Mononuclear cell (primary cell): ENCODE data around the gene HS2ST1. TPM values are rescaled to one million over a fixed set of nuclear protein-coding genes. Genes with fewer than 3 reads are reported as not detected.

ENCODE experiments used
- H3K27me3 ChIP-seq: 2 replicates; pipeline ENCODE4 v1.6.0; 2011; ENCODE audit warnings: low read length, control low read depth; ENCODE audit not compliant: insufficient read depth
- H3K4me1 ChIP-seq: 2 replicates; pipeline ENCODE4 v1.5.1; 2011; ENCODE audit warnings: mild to moderate bottlenecking, low read length, control low read depth; ENCODE audit not compliant: insufficient read depth
- H3K4me3 ChIP-seq: 2 replicates; pipeline ENCODE4 v1.5.1; 2011; ENCODE audit warnings: mild to moderate bottlenecking, low read length, moderate library complexity
- H3K9me3 ChIP-seq: 2 replicates; pipeline ENCODE4 v1.5.1; 2011; ENCODE audit warnings: low read depth, mild to moderate bottlenecking, control low read depth, low read length
- total RNA-seq: library from RNA; depleted of rRNA; stranded (reverse); fragments of >200 nt; gene quantifications from one replicate; pipeline ENCODE4 v1.2.3, GENCODE V29; 2012

HS2ST1 gene
- total RNA-seq, 1 donor = 7.5 TPM

DNA sequence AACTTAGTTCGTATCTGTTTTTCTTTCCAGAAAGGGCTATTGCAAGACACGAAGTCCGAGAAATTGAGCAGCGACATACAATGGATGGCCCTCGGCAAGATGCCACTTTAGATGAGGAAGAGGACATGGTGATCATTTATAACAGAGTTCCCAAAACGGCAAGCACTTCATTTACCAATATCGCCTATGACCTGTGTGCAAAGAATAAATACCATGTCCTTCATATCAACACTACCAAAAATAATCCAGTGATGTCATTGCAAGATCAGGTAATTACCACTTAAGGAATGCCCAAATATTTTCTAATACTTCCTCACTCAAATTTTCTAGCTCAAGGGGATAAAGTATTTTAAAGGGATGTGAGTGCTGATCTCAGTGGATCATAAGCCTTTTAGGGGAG lies 158.5 kb downstream of the HS2ST1 start:
- Histone ChIP-seq H3K9me3 (no peaks in the 10 kb centered on the region), H3K27me3 (no peaks in the 10 kb centered on the region), H3K4me3 (no peak overlapping the region), H3K4me1 (no peaks in the 10 kb centered on the region)

DNA sequence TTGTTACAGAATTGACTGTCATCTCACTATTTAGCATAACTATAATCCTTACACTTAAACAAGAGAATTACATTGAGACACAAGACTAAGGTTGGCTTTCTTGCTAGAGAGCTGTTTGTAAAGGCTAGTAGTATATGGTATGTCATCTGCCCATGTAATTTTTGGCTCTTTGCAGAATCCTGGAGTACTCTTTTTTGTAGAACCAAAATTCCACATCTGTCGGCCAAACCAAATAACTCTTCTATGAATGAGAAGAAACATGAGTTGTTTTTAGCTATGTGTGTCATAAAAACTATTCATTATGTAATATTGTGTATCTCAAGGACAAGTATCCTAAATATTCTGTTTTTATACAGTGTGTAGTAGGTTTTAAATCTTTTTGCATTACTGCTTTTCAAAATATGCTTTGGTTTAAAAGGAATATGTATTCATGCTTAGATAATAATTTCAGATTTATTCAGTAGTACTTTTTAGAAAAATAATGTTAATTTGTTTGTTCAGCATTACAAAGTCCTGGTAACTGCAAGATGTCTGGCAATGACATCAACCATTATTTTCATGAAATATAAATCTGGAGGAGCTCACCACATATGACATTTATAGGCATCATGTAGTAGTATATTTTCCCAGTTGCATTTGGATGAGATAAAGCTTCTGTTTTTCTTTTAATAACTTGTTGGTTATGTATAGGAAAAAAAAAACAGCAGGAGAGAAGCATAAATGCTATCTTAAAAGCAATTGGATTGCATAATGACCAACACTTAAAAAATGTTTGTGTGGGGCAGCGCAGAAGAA lies 159.8 kb downstream of the HS2ST1 start:
- H3K27me3 ChIP-seq = no peaks in the 10 kb centered on the region
- H3K4me3 ChIP-seq = no peak overlapping the region
- H3K4me1 ChIP-seq = no peaks in the 10 kb centered on the region
- H3K9me3 ChIP-seq = no peaks in the 10 kb centered on the region

DNA sequence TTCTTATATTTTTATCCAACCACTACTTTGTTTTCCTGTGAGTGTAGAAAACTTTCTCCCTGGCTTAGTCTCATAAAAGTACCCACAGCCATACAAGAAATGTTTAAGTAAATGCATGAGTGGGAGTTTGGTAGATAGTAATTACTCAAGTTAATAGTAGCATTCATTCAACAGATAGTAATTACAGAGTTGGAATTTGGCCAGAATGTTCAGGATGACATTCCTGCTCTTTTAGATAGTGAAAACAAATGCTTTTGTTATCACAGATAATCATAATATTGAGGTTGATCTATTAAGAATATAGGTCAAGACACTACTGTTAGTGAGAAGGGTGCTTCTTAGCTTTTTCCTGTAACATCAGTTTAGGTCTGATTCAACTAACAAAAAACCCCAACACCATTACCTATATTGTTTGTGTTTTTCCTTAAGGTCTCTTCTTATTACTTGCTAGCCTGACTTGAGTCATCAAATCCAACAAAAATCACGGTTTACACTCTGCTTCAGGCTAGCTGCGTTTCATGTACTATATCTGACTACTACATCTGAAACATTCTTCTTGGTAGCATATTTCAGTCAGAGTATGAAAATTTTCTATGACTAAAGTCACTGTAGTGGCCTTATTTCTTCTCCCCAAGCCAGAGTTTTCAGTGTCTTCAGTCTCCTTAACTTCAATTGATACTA lies 163.7 kb downstream of the HS2ST1 start:
- no peaks in the 10 kb centered on the region for H3K4me1 ChIP-seq

DNA sequence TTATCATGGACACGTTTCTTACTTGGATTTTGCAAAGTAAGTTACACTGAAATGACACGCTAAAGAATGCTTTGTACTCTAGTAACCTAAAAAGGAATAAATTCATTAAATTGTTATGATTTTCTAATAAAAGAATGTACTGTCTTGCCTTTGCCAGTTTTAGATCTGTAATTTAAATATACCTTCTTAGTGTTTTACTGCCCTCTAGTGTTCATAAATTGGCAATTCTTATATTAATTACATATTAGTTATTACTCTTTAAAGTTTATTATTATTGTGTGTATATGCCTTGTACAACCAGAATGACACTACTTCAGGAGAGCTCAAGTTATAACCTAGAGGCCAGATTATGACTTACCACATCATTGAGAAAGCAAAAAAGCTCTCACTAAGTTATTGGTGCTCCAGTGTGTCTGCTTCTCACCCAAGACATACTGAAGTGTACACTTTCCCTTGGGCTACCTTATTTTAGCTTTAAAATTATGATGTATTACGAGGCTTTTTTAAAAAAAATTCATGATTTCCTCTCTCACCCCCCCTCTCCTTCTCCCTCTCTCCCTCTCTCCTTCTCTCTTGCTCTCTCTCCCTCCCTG lies 169.9 kb downstream of the HS2ST1 start:
- Histone ChIP-seq H3K9me3 (no peaks in the 10 kb centered on the region), H3K27me3 (no peaks in the 10 kb centered on the region), H3K4me1 (no peaks in the 10 kb centered on the region), H3K4me3 (no peak overlapping the region)

More for the DNA sequence above, 163.7 kb downstream of the HS2ST1 start:
- Histone ChIP-seq H3K4me3 (no peak overlapping the region), H3K27me3 (no peaks in the 10 kb centered on the region), H3K9me3 (no peaks in the 10 kb centered on the region)

DNA sequence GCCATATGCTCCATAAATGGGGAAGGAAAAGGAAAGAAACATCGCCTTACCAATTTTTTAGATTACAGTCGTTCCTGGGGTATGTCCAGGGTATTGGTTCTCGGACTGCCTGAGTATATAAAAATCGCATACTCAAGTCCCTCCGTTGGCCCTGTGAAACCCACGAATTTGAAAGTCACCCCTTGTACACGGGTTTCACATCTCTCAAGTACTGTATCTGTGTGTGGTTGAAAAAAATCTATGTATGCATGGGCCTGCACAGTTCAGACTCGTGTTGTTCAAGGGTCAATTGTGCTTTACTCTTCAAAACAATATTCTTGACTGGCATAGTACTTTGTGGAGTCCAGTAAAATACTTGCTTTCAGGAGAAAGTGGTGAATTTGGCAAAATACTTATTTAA lies 171.7 kb downstream of the HS2ST1 start:
- Histone ChIP-seq H3K4me3 (no peak overlapping the region), H3K9me3 (no peaks in the 10 kb centered on the region), H3K4me1 (no peaks in the 10 kb centered on the region)

DNA sequence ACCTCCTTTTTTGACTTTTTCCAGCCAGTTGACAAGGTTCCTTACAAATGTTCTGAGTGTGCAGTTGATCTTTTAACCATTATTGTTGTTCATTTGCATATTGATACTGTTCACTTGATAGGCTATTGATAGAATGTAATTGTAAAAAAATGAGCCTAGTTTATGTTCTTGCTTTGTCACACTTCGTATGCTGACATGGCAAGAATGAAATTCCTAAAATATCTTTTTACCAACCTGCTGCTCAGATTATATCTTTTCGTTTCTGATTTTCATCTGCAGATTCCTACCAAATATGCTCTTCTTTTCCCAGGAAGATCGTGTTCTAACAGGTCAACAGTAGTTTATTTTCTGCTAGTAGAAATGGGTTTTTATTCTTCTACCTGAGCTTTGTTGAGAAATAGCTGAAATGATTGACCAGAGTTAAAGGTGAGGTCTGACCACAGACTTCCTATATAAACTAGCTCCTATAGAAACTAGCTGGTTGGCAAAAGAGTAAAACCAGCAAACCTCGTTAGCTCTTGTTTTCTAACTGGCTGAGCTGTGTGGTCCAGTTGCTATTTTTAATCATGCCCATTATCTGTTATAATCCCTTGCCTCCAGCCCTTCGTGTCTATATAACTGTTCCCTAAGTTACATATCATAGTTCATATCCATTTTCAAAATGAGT lies 174.8 kb downstream of the HS2ST1 start:
- Histone ChIP-seq H3K9me3 (no peaks in the 10 kb centered on the region), H3K4me1 (no peaks in the 10 kb centered on the region), H3K4me3 (no peak overlapping the region), H3K27me3 (no peaks in the 10 kb centered on the region)

More for the DNA sequence above, 171.7 kb downstream of the HS2ST1 start:
- no peaks in the 10 kb centered on the region for H3K27me3 ChIP-seq

DNA sequence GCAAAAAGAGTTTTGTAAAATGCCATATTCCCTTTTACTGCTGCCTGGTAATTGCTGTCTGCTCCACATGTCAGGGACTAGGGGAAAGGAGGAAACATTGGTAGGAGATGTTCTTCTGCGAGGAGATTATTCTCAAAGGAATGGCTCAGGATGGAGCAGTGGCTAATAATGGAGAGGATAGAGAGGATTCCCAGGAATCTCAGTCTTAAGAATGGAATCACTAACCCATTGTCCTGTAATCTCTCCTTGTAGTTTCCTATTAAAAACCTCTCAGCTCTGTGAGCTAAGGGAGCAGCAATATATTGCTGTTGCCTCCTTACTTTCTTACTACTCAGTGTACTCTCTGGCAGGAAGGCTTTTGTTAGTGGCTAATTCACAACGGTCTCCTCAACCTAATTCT lies 175.4 kb downstream of the HS2ST1 start:
- no peaks in the 10 kb centered on the region for H3K9me3 ChIP-seq

DNA sequence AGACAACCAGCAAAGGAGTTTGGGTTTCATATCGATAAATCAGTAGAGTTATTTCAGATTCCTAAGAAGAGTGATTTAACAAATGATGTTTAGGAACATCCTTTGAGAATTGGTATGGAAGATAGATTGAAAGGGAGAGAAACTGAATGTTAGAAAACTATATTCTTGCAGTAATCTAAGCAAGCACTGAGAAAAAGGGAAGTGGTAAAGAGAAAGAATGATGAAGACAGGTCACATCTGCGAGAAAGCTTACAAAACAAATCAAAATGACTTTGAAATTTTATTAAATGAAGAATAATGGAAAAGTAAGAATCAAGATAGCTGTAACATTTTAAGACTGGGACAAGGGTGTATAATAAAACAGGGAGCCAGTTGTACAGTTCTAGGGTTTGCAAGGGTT lies 177.0 kb downstream of the HS2ST1 start:
- Histone ChIP-seq H3K4me1 (no peaks in the 10 kb centered on the region), H3K4me3 (no peak overlapping the region), H3K27me3 (no peaks in the 10 kb centered on the region), H3K9me3 (no peaks in the 10 kb centered on the region)

More for the DNA sequence above, 175.4 kb downstream of the HS2ST1 start:
- Histone ChIP-seq H3K4me1 (no peaks in the 10 kb centered on the region), H3K4me3 (no peak overlapping the region), H3K27me3 (no peaks in the 10 kb centered on the region)

DNA sequence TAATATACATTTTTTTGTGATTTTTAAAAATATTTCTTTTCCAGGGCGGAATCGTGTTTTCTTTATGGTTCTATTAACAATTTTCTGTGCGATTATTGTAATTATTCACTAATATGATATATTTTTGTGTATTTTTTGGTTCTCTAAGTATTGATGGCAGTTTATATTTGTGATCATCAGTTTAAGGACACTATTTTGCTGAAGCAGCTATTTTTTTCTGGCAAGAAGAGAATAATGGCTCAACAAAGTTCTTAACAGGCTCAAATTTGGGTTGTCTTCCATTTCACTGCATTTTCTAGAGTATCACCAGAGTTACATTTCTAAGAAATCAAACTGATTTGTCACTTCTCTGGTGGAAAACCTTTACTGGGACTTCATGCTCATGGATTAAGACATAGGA lies 178.4 kb downstream of the HS2ST1 start:
- Histone ChIP-seq H3K9me3 (no peaks in the 10 kb centered on the region), H3K4me1 (no peaks in the 10 kb centered on the region), H3K27me3 (no peaks in the 10 kb centered on the region), H3K4me3 (no peak overlapping the region)

DNA sequence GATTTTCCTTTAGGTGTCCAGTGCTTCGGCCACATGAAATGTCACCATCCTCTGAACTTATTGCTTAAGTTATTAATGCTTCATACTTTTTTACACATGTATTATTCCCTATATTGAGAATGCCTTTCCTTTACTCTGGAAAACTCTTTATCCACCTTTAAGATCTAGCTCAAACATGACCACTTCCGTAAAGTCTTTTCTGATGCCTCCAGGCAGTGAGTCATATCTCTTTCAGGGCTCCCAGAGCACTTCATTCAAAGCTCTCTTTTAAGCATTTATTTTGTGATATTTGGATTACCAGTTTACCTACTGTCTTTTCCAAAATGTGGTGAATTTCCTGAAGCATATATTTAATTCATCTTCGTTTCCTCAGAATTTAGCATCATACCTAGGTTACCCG lies 178.9 kb downstream of the HS2ST1 start:
- H3K27me3 ChIP-seq = no peaks in the 10 kb centered on the region
- no peak overlapping the region for H3K4me3 ChIP-seq
- H3K9me3 ChIP-seq = no peaks in the 10 kb centered on the region
- no peaks in the 10 kb centered on the region for H3K4me1 ChIP-seq

DNA sequence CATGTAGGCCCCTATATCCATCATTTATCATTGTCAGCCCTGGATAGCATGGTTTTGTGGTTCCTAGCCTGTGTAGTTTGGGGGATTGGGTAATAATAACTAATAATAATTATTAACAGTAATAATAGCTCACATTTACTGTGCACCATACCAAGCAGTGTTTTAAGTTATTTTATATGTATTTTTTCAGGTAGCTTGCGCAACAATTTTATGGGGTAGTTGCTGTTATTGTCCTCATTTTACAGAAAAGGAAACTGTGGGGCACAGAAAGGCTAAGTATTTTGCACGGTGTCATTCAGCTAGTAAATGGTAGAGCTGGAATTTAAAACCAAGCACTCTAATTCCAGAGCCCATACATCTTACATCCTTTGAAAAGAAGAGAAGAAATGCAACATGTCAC lies 179.8 kb downstream of the HS2ST1 start:
- Histone ChIP-seq H3K4me1 (no peaks in the 10 kb centered on the region), H3K9me3 (no peaks in the 10 kb centered on the region), H3K4me3 (no peak overlapping the region), H3K27me3 (no peaks in the 10 kb centered on the region)

DNA sequence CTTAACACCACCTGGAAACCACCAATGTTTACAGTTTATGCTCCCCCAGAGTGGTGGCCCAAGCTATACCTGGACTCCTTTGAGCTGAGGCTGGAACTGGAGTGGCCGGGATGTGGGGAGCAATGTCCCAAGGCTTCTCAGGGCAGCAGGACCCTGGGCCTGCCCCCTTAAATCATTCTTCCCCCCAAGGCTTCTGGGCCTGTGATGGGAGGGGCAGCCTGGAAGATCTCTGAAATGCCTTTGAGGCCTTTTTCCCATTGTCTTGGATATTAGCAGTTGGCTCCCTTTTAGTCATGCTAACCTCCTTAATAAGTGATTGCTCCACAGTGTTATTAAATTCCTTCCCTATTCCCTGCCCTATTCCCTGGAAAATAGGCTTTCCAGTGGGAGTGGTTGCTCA lies 185.8 kb downstream of the HS2ST1 start:
- Histone ChIP-seq H3K27me3 (no peaks in the 10 kb centered on the region), H3K4me1 (no peaks in the 10 kb centered on the region), H3K4me3 (no peak overlapping the region), H3K9me3 (no peaks in the 10 kb centered on the region)

DNA sequence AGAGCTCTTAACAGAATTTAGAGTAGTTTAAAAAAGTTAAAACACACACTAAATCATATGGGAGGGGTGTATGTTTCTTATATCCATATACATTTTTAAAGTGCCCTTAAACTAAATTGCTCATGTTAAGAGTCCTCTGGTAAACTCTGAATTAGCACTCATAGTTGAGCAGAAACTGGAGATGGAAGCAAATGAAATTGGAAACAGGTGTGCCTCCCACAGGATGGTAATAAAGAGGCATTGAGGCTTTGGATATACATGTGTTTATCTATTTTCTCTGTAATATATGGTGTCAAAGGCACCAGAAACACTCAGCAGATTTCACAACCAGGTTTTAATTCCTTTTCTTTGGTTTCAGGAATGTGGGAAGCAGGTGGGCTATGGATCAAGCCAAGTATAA lies 188.6 kb downstream of the HS2ST1 start:
- no peaks in the 10 kb centered on the region for H3K9me3 ChIP-seq
- no peaks in the 10 kb centered on the region for H3K27me3 ChIP-seq
- no peak overlapping the region for H3K4me3 ChIP-seq
- H3K4me1 ChIP-seq = no peaks in the 10 kb centered on the region

DNA sequence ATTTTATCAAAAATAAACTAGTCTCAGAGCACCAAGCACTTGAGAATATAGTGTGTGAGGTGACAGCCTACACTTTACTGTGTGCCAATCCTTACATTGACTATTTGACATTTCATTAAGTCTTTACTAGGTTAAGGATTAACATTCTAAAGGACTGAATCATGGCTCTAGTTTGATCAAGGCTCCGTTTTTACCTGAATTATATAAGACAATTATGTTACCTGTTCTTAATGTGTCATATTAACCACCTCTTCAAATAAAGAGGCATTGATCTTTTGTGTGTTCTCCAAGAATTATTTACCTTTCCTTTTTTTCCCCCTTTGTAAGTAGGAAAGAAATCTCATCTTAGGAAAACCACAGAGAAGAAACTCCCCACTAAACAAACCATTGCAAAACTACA lies 189.7 kb downstream of the HS2ST1 start:
- no peaks in the 10 kb centered on the region for H3K4me1 ChIP-seq
- H3K4me3 ChIP-seq = no peak overlapping the region
- no peaks in the 10 kb centered on the region for H3K9me3 ChIP-seq
- no peaks in the 10 kb centered on the region for H3K27me3 ChIP-seq

DNA sequence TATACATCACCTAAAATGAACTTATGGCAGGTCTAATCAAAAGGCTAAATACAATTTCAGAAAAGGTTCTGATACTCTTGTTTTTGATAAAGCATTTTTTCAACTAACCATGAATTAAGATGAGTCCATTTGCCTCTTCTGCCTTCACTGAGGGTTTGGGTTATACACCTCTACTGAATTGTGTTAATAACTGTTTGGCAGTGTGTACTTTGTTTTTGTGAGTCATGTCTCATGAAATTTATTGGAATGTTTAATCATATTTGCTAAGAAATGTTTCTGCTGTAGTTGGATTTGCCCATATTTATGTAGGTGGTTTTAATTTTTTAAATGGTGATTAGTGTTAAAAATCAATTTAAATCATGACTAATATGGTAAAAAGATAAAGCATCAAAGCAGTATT lies 190.5 kb downstream of the HS2ST1 start:
- no peaks in the 10 kb centered on the region for H3K4me1 ChIP-seq
- H3K27me3 ChIP-seq = no peaks in the 10 kb centered on the region
- no peak overlapping the region for H3K4me3 ChIP-seq
- H3K9me3 ChIP-seq = no peaks in the 10 kb centered on the region
